ENCODE measurements around the gene SLC2A8.

Gene SLC2A8

DNA sequence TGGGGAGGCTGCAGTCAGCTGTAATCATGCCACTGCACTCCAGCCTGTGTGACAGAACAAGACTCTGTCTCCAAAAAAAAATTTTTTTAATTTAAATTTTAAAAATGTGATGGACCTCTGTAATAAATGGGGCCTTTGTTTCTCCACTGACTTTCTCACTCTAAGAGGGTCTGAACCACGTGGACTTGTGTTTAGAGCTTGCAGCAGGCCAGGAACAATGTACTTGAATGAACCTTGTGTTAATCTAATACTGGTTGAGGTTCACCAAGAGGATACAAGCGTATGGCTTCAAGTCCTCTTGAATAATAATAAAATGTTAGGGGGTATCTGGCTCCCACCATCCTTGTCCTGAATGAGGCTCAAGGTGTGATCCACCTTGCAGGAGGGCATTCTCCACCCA, 14.4 kb upstream of the SLC2A8 start:
- DNase-seq = no peak

DNA sequence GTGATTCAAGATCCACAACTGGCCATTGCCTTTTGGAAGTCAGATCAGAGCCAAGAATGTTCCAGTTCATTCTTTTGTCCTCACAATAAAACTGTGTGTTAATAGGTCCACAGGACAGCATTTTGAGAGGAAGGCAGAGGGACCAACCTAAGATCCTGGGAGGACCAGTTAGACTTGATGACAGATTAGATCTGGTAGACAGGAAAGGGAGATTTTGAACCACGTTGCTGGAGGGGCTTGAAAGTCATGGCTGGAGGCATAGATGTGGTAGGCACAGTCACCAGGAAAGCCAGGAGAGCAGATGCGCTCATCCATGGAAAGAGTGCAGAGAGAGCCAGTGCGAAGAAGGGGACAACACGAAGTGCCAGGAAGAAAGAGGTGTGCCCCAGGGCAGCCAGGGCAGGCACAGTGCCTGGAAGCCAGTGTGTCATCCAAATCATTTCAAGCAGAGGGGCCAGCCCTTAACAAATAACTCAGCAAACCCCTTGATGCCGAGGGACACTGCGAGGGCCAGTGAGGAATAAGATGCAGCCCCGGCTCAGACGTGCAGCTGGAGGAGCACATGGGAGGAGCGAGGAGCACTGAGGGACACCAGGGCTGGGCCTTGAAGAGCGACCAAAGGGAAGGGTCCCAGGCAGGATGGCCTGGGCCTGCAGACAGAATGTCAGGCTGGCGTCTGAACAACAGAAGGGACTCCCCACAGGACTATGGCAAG, 12.8 kb upstream of the SLC2A8 start:
- no peak for DNase-seq

DNA sequence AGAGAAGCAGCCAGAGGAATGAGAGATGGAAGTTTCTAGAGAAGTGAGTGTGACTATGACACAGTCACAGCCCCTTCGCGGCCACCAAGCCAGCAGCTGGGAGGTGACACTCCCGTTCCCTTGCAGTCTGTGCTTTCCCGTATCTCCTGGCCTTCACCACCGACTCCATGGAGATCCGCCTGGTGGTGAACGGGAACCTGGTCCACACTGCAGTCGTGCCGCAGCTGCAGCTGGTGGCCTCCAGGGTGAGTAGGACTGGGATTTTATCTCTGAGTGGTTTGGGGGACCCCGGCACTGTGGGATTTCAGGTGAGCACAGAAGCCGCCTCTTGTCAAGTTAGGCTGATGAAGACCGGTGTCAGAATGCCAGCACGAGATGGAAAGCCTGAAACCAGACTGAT, 12.1 kb upstream of the SLC2A8 start:
- DNase-seq = no peak

DNA sequence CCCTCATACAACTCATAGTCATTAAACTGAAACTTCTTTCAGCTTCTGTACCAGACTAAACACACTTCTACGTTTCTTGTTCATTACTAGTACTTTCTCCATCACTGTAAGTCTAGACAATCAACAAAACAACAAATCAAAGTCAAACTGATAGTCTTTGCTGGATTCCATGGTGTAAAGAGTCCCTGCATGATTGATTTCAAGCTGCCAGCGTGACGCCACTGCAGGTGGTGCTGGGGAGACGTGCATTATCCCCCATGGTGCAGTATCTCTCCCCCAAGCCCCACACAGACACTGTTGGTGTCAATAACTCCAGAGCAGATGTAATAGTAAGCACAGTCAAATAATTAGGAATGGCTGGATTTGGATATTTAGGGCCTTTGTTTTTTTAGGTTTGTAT, 10.7 kb upstream of the SLC2A8 start:
- DNase-seq = no peak

DNA sequence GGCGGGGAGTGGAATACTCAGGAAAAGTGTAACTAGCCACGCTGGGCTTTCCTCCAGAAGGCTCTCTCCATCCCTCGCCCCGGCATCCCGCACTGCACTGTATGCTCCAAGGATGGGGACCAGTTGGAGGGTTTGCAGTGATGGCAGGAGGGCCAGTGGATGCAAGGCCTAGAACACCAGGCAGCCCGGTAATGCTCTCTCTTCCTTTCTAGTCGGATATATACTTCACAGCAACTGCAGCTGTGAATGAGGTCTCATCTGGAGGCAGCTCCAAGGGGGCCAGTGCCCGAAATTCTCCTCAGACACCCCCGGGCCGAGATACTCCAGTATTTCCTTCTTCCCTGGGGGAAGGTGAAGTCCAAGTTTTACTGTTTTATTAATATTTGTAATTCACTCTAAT, 10.0 kb upstream of the SLC2A8 start:
- DNase-seq = no peak

DNA sequence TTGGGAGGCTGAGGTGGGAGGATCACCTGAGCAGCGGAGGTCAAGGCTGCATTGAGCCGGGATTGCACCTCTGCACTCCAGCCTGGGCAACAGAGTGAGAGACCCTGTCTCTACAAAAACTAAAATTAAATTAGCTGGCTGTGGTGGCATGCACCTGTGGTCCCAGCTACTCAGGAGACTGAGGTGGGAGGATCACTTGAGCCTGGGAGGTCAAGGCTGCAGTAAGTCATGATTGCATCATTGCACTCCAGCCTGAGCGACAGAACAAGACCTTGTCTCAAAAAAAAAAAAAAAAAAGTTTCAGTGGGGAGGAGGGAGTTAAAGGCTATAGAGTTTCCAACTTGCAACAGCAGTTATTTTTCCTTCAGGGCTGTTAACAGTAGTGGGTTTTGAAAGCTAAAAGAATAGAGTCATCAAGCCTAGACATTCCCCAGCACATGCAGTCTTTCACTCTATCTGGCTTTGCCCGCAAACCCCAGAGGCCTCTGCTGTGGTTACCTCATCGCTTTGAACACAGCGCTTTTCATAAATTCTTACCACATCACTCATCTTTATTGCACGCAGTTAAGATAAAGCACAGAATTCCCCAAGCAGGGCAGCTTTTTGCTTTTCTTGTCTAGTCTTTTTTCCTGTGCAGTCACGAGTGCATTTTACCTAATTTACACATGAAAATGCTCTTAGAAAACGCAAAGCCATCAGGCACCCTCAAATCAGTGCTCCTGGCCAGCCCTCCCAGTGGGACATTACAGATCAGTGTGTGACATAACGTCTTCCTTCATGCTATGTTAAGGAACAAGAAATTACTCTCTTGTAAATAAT, 8.7 kb upstream of the SLC2A8 start:
- peak in 1 of 2 donors; percentile 14 for DNase-seq

DNA sequence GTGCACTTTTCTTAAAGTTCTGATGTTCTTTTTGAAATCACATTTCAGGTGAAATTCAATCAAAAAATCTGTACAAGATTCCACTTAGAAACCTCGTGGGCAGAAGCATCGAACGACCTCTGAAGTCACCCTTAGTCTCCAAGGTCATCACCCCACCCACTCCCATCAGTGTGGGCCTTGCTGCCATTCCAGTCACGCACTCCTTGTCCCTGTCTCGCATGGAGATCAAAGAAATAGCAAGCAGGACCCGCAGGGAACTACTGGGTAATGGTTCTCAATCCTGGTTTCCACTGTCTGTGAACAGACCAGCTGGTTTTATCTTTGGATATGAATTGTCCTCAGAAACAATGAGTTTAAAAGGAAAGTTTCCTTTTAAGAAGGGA, 8.1 kb upstream of the SLC2A8 start:
- DNase-seq = no peak

DNA sequence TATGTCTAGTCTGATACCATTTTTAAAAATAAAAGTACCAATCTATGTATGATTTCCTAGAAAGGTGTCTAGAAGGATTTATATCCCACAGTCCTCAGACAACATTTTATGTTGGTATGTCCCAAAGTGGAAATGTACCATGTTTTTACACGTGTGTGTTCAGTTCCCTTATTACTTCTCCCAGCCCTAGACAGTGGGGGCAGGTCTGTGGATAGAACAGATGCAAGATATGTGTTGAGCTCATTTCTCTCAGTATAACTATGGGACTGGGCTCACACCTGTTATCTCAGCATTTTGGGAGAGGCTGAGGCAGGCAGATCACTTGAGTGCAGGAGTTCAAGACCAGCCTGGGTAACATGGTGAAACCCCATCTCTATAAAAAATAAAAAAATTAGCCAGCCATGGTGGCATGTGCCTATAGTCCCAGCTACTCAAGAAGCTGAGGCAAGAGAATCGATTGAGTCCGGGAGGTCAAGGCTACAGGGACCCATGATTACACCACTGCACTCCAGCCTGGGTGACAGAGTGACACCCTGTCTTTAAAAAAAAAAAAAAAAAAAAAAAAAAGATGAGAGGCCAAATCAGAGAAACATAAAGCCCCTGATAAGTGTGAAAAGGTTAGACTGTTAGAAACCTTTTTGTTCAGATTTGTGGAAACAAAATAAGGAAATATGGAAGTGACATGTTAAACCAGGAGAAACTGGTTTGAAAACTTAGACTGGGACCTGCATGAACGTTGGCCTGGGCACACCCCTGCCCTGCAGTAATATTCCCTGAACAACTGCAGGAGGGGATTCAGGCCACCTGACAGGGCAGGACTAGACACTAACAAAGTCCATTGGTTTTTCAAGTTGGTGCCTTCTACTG, 7.4 kb upstream of the SLC2A8 start:
- DNase-seq = no peak

DNA sequence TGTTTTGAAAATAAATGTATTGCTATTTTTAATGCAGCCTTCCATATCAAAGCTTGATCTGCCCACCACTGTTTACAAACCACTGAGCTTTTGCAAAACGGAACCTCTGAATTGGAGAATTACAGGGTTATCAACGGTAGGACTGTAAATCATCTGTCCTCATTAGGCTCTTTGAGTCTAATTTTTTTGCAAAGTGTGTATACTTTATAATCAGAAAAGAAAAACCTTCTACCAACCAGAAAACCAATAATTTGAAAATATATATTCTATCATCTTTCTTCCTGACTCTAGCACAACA, 6.8 kb upstream of the SLC2A8 start:
- DNase-seq = no peak

DNA sequence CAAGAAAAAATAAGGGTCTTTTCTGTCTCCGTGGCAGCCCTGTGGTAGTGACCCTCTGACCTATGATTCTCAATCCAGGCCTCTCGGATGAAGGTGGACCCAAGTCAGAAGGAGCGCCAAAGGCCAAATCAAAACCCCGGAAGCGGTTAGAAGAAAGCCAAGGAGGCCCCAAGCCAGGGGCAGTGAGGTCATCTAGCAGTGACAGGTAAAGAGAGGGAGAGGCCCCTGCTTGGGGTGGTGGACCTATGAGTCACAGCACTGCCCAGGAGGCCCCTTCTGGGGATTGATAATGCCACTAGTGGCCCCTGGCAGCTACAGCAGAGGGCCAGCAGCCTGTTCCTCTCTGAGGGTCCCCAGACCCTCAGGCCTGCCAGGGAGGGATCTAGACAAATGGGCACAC, 6.4 kb upstream of the SLC2A8 start:
- no peak for DNase-seq

DNA sequence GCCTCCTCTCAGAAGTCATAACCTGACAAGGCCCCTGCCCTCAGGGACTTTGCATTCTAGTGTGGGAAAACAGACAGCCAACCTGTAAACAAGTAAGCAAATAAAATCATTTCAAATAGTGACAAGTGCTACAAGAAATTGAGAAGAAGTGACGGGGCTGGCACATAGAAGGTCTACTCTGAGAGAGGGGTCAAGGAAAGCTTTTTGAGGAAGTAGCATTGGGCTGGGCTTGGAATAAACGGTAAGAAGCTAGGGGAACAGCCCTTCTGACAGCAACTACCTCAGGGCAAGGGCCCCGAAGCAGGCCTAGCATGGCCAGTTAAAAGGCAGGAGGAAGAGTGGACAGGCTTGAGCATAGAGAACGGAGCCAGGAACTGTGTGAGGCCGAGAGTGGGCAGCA, 4.8 kb upstream of the SLC2A8 start:
- no peak for DNase-seq

DNA sequence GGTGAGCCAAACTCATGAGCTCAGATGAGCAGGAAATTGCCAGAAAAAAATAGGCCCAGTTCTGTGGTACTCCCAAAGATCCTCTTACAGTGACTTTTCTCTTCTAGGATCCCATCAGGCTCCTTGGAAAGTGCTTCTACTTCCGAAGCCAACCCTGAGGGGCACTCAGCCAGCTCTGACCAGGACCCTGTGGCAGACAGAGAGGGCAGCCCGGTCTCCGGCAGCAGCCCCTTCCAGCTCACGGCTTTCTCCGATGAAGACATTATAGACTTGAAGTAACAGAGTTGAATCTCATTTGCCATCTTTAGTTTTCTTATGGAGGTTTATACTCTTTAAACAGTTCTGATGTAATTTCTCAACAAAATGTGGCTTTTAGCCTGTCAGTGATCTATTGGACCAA, 4.0 kb upstream of the SLC2A8 start:
- no peak for DNase-seq

DNA sequence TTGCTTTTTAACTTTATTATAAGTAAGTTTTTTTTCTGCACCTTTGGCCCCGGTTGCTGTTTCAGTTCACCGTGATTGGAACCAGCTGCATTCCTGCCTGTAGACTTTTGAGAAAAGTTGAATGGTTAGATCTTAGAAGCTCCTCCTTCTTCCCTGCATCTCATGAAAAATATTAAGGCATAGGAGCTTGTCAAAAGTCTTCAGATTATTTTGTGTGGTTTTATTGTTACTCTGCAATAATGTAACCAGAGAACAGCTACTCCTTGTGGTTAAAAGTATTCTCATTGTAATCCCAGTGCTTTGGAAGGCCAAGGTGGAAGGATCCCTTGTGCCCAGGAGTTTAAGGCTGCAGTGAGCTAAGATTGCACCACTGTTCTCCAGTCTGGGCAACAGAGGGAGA, 3.3 kb upstream of the SLC2A8 start:
- DNase-seq = no peak

DNA sequence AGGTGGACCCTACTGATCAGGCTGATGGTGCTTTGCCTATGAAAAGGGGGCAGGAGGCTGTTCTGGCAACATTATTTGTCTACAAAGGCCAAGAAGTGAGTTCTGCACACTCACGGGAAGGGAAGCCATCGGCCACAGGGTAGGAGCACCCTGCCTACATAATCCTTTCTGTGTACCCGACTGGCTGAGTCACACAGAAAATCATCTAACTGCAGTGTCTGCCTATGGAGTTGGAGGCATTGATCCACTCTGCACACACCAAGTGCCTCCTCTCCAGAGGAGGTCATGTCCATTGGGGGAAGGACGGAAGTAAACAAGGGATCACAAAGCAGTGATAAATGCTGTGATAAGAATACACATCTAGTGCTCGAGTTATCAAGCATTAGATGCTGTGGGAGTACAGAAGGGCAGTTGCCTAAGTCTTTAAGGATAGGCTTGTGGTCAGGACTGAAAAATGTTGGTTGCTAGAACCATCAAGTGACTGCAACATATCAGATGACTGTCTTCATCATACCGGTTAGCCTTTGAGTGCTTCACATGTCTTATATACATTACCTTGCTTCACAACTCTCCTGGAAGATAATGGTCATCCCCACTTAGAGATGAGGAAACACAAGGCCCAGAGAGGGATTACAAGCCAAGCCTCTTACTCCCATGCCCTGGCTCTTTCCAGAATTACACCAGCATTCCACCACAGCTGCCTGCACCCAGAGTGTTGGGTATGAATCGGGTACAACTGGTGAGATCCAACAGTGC, 1.3 kb upstream of the SLC2A8 start:
- no peak for DNase-seq

DNA sequence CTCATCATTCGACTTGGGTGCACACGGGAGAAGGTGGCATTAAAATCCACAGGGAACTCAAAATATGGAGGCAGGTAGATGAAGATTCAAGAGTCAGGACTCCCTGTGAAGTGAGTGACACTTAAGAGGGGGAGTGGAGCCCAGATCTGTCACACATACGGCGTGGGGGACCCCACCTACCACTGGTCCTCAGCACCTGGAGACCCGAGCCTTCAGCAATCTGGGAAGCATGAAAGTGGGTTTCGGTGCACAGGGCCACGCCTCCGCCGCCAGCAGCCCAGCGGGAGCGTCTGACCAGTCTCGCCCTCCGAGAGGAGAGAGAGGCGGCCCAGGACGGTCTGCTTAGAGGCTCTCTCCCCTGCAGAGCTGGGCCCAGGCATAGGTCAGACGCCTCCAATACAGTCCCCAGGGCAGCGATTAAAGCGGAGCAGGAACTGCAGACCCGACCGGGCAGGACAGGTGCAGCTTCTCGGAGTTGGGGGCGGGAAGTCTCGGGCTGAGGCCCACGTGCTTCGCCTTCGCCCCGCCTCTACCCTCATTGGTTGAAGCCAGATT, 639 bp upstream of the SLC2A8 start:
- DNase-seq = no peak

DNA sequence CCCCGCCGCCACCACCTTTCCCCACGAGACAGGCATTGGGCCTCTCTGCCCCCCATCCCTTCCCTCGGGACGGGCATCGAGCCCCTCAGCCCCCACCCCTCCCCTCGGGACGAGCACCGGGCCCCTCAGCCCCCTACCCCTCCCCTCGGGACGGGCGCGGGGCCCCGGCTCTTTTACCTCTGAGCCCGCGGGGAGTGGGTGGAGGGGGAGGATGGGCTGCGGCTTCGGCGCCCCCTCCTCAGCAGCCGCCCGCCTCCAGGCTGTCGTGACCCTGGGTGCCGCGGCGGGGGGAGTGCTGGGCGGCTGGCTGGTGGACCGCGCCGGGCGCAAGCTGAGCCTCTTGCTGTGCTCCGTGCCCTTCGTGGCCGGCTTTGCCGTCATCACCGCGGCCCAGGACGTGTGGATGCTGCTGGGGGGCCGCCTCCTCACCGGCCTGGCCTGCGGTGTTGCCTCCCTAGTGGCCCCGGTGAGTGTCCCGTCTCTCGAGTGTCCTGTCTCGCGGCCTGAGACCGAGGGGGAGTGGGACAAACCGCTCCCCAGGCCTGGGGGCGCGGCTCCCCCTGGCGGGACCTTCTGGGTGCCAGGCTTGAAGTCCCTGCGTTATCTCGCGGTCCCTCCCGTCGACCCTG, 791 bp downstream of the SLC2A8 start:
- no peak for DNase-seq

DNA sequence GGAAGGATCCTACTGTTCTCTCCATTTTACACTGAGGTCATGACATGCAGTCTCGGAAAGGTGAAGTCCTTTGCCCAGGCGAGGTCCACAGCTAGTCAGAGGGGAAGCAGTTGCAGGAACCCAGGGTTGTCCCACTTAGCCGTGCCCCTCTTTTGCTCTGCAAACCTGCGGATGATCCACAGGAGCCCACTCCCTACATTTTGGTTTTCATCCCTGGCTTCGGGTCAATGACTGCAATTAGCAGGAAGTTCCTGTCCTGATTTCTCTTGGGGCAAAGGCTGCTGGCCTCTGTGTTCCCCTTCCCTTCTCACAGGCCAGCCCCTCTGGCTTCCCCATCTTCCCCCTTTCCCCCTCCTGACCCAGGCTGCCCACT, 1.3 kb downstream of the SLC2A8 start:
- DNase-seq = no peak

DNA sequence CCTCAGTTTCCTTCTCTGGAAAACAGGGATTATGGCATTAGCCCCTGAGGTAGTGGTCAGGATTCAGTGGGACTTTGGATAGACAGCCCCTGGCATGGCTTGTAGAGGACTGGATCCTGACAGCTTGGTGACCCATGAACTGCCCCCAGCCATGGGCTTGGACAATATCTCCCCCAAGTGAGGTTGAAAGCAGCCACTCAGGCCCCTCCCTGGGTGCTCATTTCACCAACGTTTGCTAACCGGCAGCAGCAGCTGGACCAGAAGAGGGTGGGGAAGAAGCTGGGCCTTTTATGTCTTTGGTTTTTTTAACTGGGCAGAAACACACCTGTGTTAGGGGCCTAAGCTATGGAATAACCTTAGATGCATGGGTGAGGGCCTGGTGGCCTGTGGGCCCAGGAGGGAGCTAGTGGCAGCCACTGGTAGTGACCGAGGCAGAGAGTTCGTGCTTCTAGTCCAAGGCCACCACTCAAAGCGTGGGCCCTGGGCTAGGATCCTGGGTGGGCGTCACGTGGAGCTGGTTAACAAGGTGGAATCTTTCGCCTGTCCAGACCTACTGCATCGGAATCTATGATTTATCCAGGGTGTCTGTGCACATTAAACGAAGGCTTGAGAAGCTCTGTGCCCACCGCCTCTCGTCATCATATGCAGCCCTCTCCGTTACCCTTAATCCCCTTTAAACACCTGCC, 1.9 kb downstream of the SLC2A8 start:
- no peak for DNase-seq

DNA sequence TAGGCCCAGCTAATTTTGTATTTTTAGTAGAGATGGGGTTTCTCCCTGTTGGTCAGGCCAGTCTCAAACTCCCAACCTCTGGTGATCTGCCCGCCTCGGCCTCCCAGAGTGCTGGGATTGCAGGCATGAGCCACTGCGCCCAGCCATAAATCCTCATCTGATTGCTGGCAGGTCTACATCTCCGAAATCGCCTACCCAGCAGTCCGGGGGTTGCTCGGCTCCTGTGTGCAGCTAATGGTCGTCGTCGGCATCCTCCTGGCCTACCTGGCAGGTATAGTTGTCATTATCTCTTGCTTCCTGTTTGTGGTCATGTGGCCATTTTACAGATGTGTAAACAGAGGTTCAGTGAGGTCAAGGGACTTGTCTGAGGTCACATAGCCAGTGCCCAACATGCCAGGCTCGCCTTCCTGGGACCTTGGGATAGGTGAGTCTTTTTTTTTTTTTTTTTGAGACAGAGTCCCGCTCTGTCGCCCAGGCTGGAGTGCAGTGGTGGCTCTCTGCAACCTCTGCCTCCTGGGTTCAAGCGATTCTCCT, 2.8 kb downstream of the SLC2A8 start:
- DNase-seq = no peak

DNA sequence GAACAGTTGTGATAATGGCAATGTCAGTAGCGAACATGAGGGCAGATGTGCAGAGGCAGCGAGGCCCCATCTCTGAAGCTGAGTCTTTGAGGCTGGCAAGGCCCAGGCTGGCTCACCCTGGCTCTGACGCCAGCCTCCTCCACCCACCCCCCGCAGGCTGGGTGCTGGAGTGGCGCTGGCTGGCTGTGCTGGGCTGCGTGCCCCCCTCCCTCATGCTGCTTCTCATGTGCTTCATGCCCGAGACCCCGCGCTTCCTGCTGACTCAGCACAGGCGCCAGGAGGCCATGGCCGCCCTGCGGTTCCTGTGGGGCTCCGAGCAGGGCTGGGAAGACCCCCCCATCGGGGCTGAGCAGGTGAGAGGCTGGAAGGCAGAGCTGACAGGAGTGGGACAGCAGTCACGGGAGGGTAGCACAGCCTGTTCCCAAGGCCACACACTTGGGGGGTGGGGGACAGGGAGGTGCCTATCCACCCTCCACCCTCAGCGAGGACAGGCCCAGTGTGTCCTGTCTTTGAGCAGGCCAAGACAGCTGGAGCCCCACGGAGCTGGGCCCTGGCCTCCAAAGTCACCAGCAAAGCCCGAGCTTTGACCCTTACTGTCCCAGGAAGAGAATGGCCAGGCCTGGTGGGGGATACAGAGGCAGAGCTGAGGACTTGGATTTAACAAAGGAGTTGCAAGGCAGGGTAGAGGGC, 5.6 kb downstream of the SLC2A8 start:
- DNase-seq = no peak
